BE2C (cell line): ENCODE data around the gene TEX11. TPM values are rescaled to one million over a fixed set of nuclear protein-coding genes. Genes with fewer than 3 reads are reported as not detected.

Source experiments
- DNase-seq: peaks from one replicate; pipeline ENCODE4 v3.0.0-alpha.2; 2020
- H3K27me3 ChIP-seq: fragments of 250-450 bp; sonication (Bioruptor Pico); 2 replicates; pipeline ENCODE4 v1.5.1; 2020; ENCODE audit warnings: mild to moderate bottlenecking
- H3K36me3 ChIP-seq: fragments of 250-450 bp; sonication (Bioruptor Pico); 2 replicates; pipeline ENCODE4 v1.5.1; 2020; ENCODE audit warnings: mild to moderate bottlenecking
- H3K4me1 ChIP-seq: fragments of 250-450 bp; sonication (Bioruptor Pico); 2 replicates; pipeline ENCODE4 v1.5.1; 2020
- H3K4me3 ChIP-seq: 2 replicates; pipeline ENCODE4 v1.5.1; 2011; ENCODE audit warnings: low read depth, low read length
- H3K9me3 ChIP-seq: fragments of 250-450 bp; sonication (Bioruptor Pico); 2 replicates; pipeline ENCODE4 v1.5.1; 2020
- CTCF ChIP-seq: IDR thresholded peaks from 2 replicates; pipeline ENCODE4 v1.5.1; 2012; ENCODE audit warnings: mild to moderate bottlenecking, low read depth, low read length
- polyA plus RNA-seq: library from polyadenylated mRNA; unstranded; fragments of >200 nt; gene quantifications from one replicate; pipeline ENCODE4 v1.2.1, GENCODE V29; 2012; ENCODE audit warnings: low read depth, missing spikeins; ENCODE audit not compliant: insufficient read length, insufficient read depth

TEX11 gene
- polyA plus RNA-seq: not detected

- Histone ChIP-seq H3K9me3 (no peaks in the 10 kb centered on the region), H3K36me3 (no peaks in the 10 kb centered on the region), H3K4me3 (no peak within 1 kb of the TSS), H3K4me1 (no peaks in the 10 kb centered on the region), H3K27me3 (no peaks in the 10 kb centered on the region)
- no peak for DNase-seq
- no peak for TF ChIP-seq CTCF
These were observed at the start of gene TEX11 for GRCh38 chrX:70908541-70908940. TSS of gene TEX11 (minus strand) at chrX:70908711. CDS start at chrX:70907789, 922 bp downstream.

GRCh38 chrX:70954871-70955270, 46.4 kb upstream of the TEX11 start:
- Histone ChIP-seq H3K4me1 (no peaks in the 10 kb centered on the region), H3K9me3 (no peaks in the 10 kb centered on the region), H3K4me3 (no peak overlapping the region), H3K27me3 (no peaks in the 10 kb centered on the region), H3K36me3 (no peaks in the 10 kb centered on the region)
- DNase-seq: no peak
- no peak for TF ChIP-seq CTCF

GRCh38 chrX:70924294-70924911, 15.9 kb upstream of the TEX11 start:
- no peaks in the 10 kb centered on the region for H3K4me1 ChIP-seq
- H3K27me3 ChIP-seq: no peaks in the 10 kb centered on the region
- no peaks in the 10 kb centered on the region for H3K36me3 ChIP-seq
- H3K9me3 ChIP-seq: no peaks in the 10 kb centered on the region
- no peak for DNase-seq
- H3K4me3 ChIP-seq: no peak overlapping the region
- TF ChIP-seq CTCF: no peak

- H3K4me3 ChIP-seq: no peak overlapping the region
- DNase-seq: no peak
- no peaks in the 10 kb centered on the region for H3K9me3 ChIP-seq
- no peaks in the 10 kb centered on the region for H3K27me3 ChIP-seq
- no peaks in the 10 kb centered on the region for H3K4me1 ChIP-seq
- no peaks in the 10 kb centered on the region for H3K36me3 ChIP-seq
- TF ChIP-seq CTCF: no peak
These were observed 14.4 kb upstream of the TEX11 start for GRCh38 chrX:70922774-70923473.

- no peaks in the 10 kb centered on the region for H3K9me3 ChIP-seq
- DNase-seq: no peak
- no peak overlapping the region for H3K4me3 ChIP-seq
These were observed 13.3 kb upstream of the TEX11 start for GRCh38 chrX:70921709-70922352.

More at GRCh38 chrX:70921709-70922352, 13.3 kb upstream of the TEX11 start:
- TF ChIP-seq CTCF: no peak
- no peaks in the 10 kb centered on the region for H3K4me1 ChIP-seq
- H3K36me3 ChIP-seq: no peaks in the 10 kb centered on the region
- H3K27me3 ChIP-seq: no peaks in the 10 kb centered on the region
